Measurements from ENCODE around the gene IFNGR2.
"Not testable (repeated sequence)": the region's sequence is repeated elsewhere in the genome, so short reads cannot be mapped to it uniquely, and the experiment has no call there.

The IFNGR2 gene, protein sequence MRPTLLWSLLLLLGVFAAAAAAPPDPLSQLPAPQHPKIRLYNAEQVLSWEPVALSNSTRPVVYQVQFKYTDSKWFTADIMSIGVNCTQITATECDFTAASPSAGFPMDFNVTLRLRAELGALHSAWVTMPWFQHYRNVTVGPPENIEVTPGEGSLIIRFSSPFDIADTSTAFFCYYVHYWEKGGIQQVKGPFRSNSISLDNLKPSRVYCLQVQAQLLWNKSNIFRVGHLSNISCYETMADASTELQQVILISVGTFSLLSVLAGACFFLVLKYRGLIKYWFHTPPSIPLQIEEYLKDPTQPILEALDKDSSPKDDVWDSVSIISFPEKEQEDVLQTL

DNA sequence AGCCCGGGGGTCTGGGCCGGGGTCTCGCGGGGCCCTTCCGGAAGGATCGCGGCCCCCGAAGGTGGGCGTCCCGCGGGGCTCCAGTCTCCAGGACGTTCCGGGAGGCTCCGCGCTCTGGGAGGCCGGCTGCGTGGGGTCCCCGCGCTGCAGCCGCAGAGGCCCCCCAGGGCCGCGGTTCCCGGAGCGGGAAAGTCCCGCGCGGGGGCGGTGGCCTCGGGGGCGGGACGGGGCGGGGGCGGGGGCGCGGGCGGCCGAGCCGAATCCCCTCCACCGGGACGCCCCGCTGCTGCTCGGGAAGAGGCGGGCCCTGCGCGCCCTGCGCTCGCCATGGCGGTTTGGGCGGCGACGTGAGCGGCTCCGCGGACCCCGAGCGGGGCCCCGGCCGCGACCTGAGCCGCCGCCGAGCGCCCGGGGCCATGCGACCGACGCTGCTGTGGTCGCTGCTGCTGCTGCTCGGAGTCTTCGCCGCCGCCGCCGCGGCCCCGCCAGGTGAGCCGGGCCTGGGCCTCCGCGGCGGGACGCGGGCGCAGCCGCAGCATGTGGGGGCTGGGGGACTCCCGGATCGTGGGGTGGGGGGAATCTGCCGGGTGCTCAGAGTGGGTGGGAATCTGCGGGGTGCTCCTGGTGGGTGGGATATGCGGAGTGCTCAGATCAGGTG is at the start of gene IFNGR2:
TSS of gene IFNGR2 (plus strand) at position 286 of the 658 bp plus-strand sequence. CDS start at position 417, 131 bp downstream.
- no peak for DNase-seq

DNA sequence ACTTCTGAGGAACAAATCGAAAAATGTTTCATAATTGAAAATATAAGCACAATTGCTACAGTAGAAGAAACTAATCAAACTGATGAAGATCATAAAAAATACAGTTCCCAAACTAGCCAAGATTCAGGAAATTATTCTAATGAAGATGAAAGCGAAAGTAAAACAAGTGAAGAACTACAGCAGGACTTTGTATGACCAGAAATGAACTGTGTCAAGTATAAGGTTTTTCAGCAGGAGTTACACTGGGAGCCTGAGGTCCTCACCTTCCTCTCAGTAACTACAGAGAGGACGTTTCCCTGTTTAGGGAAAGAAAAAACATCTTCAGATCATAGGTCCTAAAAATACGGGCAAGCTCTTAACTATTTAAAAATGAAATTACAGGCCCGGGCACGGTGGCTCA is 47.9 kb upstream of the IFNGR2 start:
- DNase-seq, result no peak

DNA sequence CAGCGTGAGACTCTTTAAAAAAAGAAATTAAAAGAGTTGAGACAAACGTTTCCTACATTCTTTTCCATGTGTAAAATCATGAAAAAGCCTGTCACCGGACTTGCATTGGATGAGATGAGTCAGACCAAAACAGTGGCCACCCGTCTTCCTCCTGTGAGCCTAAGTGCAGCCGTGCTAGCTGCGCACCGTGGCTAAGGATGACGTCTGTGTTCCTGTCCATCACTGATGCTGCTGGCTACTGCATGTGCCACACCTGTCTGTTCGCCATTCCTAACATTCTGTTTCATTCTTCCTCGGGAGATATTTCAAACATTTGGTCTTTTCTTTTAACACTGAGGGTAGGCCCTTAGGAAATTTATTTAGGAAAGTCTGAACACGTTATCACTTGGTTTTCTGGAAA is 47.2 kb upstream of the IFNGR2 start:
- no peak for DNase-seq

DNA sequence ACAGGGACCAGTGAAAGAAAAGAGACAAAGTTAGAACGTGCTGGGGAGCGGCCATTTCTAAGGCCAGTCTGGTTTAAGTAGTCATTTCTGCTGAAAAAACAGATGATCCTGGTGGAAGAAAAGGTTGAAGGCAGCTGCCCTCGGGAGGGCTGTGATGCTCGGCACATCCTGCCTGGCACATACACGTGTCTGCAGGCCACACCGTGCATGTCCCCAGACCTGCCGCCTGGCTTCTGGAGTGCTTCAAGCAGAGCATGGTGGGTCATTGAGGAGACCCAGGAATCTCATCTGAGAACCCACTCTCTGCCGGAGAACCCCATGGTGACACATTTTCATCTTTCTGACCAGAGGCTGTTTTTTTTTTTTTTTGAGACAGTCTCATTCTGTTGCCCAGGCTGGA is 46.0 kb upstream of the IFNGR2 start:
- no peak for DNase-seq

DNA sequence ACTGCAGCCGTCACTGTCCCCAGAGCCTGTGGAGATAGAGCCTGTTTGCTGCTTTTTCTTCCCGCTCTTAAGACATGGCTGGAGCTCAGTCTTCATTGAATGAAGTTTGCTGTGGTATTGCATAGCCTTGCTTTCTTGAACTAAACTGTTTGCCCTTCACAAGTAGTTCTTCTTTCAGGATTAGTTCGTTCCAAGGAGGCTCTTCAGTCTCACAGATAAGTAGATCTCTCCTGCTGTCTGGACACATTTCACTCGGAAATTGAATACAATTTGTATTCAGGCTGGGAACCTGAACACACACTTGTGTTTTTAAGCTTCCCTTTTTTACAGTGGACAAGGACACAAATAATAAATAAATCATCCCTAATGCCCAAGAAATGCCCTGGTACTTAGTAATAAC is 43.8 kb upstream of the IFNGR2 start:
- no peak for DNase-seq

DNA sequence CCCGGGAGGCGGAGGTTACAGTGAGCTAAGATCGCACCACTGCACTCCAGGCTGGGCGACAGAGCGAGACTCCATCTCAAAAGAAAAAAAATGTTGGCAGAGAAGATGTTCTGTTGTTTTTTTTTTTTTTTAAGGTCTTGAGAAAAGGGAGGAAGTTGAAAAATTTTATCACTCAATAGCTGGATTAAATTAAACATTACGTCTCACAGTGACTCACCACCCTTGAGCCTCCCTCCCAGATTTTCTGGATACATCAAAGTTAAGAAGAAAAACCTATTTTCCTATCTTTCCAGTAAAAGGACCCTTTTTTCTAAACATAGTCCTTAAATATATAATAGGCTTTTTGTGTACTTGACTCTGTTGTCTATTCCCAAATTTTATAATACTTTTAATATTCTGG is 42.9 kb upstream of the IFNGR2 start:
- no peak for DNase-seq

DNA sequence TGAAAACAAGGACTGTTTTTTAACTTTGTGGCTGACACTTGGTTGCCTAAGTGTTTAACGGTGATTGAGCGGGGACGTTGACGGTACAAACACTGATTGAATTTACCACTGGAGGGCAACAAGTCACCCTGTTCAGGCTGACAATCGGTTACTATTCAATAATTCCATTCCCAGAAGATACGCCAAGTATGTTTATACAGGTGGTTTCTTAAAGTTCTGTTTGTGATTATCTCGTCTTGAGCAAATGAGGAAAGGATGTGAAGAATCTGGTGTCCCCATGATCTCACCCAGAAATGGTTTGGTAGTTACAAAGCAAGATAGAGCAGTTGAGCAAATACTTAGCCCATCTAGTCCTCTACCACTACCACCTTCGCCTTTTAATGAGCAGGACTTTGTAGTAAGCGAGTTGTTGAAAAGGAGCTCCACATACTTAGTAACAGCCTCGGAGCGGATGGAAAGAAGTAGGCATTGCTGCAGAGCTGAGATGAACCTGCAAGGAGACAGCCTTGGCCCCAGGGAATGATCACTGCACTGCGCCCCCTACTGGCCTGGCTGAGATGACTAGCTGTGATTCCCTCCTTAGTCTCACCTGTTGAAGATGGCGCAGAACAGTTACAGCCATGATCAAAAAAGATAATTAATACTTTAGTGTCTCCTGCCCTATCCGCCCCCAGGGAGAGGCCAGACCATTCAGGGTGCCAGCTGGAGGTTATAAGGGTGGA is 42.2 kb upstream of the IFNGR2 start:
- DNase-seq, result peak; percentile 33

DNA sequence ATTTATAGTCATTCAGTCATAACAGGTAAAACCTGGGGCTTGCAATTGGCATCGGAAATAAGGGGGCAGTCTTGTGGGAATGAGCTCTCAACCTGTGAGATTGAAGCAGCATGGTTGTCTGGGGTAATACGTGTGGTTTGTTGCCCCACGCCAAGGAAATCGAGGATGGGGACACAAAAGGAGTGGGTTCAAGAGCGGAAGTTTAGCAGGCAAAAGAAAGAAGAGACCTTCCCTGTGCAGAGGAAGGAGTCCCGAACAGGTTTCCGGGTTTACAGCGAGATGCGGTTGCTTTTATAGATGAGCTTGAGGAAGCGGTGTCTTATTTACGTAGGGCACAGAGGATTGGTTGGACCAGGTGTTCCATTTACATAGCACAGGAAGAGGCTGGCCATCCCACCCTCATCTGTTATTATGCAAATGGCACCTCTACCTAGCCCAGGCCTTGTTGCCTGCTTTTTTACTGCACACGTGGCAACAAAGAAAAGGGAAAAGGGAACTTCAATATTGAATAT is 41.1 kb upstream of the IFNGR2 start:
- peak; percentile 68 for DNase-seq

DNA sequence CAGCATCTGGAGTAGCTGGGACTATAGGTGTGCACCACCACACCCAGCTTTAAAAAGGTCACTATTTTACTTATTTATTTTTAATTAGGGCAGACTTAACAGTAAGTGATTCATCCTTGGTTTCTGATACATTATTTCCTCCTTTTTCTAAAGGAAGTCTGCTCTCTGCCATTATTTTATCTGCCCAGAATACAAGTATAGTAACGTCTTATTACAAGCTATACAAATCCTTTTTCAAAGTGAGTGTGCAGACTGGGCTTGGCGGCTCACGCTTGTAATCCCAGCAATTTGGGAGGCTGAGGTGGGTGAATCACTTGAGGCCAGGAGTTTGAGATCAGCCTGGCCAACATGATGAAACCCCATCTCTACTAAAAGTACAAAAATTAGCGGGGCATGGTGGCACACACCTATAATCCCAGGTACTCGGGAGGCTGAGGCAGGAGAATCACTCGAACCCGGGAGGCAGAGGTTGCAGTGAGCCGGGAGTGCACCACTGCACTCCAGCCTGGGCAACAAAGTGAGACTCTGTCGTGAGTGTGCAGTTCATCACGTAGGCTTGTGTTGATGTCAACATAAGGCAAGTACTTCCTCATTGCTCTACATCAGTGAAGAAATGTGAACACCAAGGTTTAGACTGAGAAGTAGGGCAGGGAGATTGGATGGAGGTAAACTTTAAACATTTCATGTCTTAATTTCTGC is 39.2 kb upstream of the IFNGR2 start:
- DNase-seq, result not testable (repeated sequence)

DNA sequence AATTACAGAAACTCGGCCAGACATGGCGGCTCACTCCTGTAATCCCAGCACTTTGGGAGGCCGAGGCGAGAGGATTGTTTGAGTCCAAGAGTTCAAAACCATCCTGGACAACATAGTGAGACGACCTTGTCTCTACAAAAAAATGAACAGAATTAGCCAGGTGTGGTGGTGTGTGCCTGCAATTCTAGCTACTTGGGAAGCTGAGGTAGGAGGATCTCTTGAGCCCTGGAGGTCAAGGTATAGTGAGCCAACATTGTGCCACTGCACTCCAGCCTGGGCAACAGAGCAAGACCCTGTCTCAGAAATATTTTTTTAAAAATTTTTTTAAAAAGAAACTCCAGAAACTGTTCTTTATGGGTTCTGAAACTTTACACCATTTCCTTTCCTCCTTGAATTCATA is 38.4 kb upstream of the IFNGR2 start:
- DNase-seq, result no peak

DNA sequence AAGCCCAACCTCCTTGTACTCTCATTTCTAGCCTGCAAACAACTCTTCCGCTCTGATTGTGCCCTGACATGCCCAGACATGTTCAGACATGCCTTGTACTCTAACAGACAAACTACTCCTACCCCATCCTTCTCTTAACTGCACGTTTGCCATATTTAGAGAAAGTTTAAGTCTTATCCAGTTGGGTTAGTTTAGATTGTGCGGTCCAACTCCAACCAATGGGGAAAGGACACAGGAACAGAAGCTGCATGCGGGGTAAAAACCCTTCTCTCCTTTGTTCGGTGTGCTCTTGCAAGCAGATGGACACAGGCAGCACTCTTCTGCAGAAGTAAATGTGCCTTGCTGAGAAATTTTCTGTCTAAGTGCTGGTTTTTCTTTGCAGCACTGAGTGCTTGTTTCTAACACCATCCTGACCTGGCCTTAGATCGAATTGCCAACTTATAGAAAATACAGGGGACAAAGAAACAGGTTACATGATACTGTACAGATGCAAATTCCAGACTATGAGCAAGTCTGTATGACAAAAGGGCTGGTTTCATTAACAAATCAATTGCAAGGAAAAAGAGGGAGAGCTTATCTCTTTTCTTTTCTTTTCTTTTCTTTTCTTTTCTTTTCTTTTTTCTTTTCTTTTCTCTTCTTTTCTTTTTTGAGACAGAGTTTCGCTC is 35.8 kb upstream of the IFNGR2 start:
- no peak for DNase-seq

DNA sequence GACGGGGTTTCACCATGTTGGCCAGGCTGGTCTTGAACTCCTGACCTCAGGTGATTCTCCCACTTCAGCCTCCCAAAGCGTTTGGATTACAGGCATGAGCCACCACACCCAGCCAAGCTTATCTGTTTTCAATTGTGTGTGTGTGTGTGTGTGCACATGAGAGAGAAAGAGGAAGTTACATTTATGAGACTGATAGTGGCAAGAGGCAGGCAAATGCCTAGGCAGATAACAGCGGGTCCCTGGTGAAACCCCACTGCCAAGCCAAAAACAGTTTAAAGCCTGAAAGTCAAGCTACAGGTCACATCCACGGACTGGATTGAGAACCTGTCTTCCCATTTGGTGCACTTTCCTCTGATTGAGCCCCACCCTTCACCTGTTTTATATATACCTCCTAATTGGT is 35.1 kb upstream of the IFNGR2 start:
- no peak for DNase-seq

DNA sequence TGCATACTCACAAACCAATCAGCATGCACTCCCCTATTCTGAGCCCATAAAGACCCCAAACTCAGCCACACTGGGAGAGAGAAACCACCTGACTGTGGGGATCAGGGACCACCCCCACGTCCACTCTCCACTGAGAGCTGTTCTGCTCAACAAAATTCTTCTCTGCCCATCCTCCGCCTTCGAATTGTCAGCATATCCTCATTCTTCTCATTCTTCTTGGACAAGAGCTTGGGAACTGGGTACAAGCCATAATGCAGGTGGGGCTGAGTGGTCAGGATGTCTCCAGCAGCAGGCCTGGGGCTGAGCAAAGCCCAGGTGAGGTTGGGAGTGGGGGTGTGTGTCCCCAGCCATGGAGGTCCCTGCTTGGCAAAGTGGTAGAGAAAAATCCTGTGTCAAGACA is 34.6 kb upstream of the IFNGR2 start:
- no peak for DNase-seq

DNA sequence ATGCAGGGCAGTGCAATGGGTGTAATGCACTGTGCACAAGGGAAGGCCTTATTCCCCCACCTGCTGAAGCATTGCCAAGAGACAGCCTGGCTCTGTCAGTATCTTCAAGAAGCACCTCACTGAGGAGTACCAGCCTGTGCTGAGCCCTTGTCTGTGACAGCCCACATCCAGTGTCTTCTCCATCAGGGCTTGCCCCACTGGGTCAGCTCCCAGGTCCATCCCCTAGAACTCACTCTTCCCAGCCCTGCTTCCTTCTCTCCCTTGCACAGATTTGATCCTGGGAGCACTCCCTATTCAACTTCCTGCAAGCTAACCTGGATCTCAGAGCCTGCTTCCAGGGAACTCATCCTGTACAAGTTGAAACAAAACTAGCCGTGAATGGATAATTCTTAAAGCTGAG is 33.6 kb upstream of the IFNGR2 start:
- no peak for DNase-seq

DNA sequence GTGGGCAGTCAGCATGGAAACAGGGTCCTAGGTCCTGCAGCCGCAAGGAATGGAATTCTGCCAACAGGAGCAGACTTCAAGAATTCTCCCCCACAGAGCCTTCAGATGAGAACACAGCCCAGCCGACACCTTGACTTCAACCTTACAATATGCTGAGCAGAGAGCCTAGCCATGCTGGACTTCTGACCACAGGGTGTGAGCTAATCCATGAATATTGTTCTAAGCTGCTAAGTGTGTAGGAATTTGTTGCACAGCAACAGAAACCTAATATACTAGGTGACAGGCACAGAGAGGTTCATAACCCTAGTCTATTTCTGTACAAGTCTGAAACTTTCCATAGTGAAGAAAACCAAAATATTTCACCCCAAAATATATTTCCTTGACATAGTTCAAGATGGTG is 32.9 kb upstream of the IFNGR2 start:
- no peak for DNase-seq

DNA sequence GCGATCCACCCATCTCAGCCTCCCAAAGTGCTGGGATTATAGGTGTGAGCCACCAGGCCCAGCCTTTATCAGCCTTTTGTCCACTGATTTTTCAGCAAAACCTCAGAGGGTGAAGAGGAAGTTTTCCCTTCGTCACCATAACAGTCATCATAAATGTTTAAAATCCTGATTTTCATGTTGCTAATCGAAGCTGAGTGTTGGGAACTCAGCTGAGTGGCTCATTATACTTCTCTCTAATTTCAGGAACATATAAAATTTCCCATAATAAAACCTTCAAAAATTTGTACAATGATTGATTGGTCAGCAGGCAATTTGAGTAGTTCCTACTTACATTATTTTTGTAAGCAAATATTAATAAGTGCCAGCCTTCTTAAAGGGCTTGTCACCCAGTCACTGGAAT is 31.8 kb upstream of the IFNGR2 start:
- no peak for DNase-seq

DNA sequence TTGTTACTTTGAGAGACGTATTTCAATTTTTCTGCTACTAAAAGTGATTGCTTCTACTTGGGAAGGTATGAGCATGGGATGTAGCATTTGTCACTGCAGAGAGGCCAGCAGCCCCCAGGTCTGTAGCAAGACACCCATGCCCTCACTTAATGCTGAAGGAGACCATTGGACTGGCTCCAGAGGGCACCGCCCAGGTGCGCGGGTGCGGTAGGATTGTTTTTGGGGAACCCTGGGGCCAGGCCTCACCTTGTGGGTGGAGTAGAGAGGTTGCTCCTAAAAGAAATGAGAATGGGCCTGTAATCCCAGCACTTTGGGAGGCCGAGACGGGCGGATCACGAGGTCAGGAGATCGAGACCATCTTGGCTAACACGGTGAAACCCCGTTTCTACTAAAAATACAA is 30.6 kb upstream of the IFNGR2 start:
- no peak for DNase-seq

DNA sequence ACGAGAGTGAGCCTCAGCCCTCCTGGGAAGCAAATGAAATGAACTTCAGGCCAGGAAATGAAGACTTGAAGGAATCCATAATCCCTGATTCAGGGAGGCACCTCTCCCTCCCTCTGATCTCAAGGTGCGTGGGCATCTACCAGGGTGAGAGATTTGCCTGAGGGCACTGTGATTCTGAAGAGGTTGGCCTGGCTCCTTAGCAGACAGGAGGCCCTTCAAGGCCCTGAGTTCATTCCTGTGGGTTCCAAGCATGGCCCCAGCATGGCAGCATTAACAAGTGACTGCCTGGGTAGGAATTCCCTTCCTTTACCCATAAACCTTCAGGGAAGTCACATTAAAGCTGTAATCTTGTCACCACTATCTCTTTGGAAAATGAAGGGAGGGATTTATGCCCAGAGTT is 29.8 kb upstream of the IFNGR2 start:
- DNase-seq, result no peak

DNA sequence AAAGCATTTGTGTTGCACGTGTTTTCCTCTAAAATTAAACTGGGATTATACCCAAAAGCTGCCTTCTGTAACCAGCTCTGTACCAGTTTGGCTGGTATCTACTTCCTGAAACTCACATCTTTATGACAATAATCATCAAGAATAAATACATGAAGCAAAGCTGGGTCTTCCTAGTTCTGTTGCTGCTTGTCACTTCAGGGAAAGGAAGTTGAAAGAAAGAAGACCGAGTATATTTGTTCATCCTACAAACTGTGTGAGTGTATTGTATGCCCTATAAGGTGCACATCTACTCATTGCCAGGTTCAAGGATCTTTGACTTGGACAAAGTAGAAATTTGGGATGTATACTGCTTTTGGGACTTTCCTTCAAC is 29.1 kb upstream of the IFNGR2 start:
- no peak for DNase-seq

DNA sequence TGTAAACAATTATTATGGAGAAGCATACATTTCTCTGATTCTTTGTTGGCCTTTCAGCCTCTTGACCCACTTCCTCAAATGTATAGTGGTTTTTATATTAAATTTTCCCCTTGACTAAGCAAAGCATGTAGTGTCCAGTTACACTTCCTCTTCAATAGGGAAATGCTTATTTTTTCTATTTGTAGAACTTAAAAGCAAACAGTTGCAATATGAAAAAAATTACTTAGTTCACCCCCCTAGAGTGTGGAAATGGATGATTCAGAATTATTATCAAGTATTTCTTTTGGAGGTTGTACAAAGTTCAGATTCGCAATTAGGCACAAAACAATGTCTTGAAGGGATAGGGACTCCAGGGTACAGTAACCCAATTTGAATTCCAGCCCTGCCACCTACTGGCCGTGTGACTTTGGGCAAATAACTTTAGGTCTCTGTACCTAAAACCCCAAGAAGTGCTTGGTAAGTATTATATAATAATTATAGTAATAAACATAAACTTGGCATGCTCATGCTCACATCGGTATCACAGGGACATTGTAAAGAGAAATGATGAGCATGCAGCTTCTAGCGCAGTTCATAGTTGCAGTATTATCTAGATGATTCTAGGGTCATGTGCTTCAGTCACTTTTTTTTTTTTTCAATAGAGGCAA is 28.6 kb upstream of the IFNGR2 start:
- peak; percentile 9 for DNase-seq

DNA sequence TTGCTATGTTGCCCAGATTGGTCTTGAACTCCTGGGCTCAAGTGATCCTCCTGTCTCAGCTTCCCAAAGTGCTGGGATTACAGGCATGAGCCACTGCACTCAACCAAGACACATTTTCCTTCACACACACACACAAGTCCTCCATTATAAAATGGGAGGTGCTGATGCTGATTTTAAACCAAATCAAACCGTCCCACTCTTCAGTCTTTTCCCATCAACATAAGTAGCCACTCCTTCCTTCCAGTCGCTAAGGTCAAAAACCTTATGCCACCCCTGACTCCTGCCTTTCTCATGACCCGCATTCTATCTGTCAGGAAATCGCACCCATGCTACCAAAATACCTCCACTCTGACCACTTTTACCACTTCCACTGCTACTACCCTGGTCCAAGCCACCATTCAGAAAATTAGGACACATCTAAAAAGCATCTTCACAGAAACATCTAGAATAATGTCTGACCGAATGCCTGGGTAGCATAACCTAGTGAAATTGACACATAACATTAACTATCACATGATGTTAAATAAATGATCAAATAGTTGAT is 28.0 kb upstream of the IFNGR2 start:
- DNase-seq, result no peak

Data from NCI-H524 treated with DMSO at 0.1 percent for 48 hours (cell line).